Hematopoietic multipotent progenitor cell (in vitro differentiated cells): ENCODE measurements around the gene YY1. TPM values are rescaled to one million over a fixed set of nuclear protein-coding genes. Genes with fewer than 3 reads are reported as not detected.

Experiments used
- DNase-seq, 3 donors: peaks; one replicate each; pipeline ENCODE4 v3.0.0-alpha.2; 2011 to 2015; ENCODE audit warnings: low read depth in 2 of 3, low spot score in 2 of 3
- small RNA-seq: library from RNA; depleted of rRNA; stranded (forward); fragments of <200 nt; gene quantifications from one replicate; pipeline ENCODE3, GENCODE V24; 2012
- total RNA-seq: library from RNA; depleted of rRNA; stranded (reverse); fragments of >200 nt; gene quantifications from one replicate; pipeline ENCODE4 v1.2.3, GENCODE V29; 2012

Gene YY1
- total RNA-seq, 1 donor: 58.2 TPM

DNA sequence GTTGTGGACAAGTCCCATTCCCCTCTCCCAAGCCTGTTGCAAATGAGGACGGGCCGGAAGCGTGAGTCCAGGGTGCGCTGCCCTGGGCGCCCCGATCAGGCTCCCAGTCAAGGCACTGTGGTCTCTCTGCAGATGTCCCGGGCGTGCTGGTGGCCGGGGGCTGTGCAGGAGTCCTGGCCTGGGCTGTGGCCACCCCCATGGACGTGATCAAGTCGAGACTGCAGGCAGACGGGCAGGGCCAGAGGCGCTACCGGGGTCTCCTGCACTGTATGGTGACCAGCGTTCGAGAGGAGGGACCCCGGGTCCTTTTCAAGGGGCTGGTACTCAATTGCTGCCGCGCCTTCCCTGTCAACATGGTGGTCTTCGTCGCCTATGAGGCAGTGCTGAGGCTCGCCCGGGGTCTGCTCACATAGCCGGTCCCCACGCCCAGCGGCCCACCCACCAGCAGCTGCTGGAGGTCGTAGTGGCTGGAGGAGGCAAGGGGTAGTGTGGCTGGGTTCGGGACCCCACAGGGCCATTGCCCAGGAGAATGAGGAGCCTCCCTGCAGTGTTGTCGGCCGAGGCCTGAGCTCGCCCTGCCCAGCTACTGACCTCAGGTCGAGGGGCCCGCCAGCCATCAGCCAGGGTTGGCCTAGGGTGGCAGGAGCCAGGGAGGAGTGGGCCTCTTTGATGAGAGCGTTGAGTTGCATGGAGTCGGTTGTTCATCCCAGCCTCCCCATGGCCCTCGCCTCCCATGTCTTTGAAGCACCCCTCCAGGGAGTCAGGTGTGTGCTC, 90.5 kb downstream of the YY1 start:
- no peak for DNase-seq

DNA sequence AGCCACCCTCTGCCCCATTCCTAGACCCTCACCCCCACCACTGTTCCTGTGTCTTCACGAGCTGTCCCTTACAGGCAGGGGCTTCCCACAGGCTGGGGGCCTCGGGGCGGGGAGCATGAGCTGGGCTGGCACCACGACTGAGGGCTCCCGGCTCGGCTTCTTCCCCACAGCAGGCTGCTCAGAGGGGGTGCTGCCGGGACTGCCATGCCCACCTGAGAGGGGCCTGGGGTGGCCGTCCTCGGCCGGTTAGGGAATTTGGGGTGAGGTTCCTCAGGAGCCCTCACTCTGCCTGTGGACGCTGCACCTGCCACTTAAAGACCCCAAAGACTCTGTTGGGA, 91.0 kb downstream of the YY1 start:
- DNase-seq: no peak

DNA sequence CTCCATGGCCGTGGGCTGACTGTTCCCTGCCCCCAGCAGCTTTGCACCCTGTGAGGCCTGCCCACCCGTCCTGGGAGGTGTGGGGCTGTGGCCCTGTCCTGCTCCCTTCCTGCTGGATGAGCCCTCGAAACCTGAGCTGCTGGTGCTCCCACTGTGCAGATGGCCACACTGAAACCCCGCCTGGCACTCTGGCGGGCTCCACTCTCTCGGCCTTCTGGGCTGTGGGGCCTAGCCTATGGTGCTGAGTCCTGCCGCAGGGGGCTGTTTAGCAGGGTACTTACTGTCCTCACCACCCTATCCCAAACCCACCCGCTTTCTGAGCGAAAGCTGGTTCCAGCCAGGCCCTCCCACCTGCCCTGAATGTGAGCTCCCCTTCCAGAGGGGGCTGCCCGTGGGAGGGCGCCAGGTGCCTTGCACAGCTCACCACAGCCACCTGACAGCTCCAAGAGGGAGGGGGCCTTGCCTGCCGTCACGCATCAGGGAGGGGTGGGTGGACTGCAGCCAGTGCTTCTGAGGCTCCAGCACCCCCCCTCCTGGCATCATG, 91.5 kb downstream of the YY1 start:
- no peak for DNase-seq

DNA sequence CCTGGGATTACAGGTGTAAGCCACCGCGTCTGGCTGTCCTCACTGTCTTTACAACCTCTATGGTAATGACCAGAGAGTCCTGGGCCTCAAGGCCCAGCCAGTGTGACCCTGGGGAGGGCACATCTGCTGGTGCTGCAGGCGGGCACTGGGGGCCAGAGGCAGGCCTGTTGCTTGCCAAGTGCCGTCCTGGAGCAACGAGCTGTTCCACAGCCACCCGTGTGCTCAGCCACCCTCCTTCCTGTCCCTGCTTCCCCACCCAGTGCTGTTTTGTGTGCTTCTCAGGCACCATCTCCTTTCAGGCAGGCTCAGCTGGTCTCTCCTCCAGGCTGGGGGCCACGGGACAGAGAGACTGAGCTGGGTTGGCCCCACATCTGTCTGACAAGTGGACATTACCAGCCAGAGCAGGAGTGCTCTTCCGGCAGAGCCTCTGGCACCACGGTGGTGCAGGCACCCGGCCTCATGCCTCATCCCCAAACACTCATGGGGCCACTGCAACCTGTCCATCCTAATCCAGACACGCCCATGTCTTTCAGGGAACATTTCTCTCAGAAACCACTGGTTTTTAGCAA, 93.2 kb downstream of the YY1 start:
- DNase-seq: no peak

Small RNAs within 50 kb of the gene (small RNA-seq; reads per million reads assigned to genes)
- 8.3 reads per million, percentile 91 among the genes with 10 or more reads in this experiment for gene MIR345
- not detected for gene RN7SL523P

Other genes with a start within 250 kb of the YY1 start
- 102 TPM for gene EVL, start 173.7 kb upstream of the YY1 start, total RNA-seq
- gene DEGS2, start 79.5 kb upstream of the YY1 start, total RNA-seq: 12.4 TPM
- gene SLC25A29, start 67.3 kb downstream of the YY1 start, total RNA-seq: 131 TPM
- not detected for gene SLC25A47, start 84.2 kb downstream of the YY1 start, total RNA-seq
- 11.8 TPM for gene WDR25, start 137.3 kb downstream of the YY1 start, total RNA-seq